Upper lobe of left lung (tissue), 4 donors: ENCODE measurements around the gene ATP8B3.

Source experiments
- CTCF ChIP-seq, 6 experiments: fragments of 450-650 bp in 4 of 6; fragments of 200-600 bp in 2 of 6; sonication (generic) in 2 of 6; IDR thresholded peaks; one replicate each; pipeline ENCODE4 v1.5.1; 2016 to 2019; ENCODE audit warnings: antibody characterized with exemption in 6 of 6
- POLR2AphosphoS5 ChIP-seq, 2 donors: sonication (generic); formaldehyde crosslinking; IDR thresholded peaks; one replicate each; pipeline ENCODE4 v1.5.1; 2017; ENCODE audit warnings: antibody characterized with exemption in 2 of 2

- TF ChIP-seq POLR2AphosphoS5 (IDR thresholded peaks at IDR 0.05) (no peak), CTCF (IDR thresholded peaks at IDR 0.05) (no peak)
Measured at GRCh38 chr19:1787116-1787515, 25.0 kb downstream of the ATP8B3 start.
